ENCODE data around the gene TNFAIP8L3. TPM values are rescaled to one million over a fixed set of nuclear protein-coding genes. Genes with fewer than 3 reads are reported as not detected.

TNFAIP8L3 gene
- total RNA-seq, 4 donors from 2014 or later = 13.4 to 26.4 (median 15.6) TPM

DNA sequence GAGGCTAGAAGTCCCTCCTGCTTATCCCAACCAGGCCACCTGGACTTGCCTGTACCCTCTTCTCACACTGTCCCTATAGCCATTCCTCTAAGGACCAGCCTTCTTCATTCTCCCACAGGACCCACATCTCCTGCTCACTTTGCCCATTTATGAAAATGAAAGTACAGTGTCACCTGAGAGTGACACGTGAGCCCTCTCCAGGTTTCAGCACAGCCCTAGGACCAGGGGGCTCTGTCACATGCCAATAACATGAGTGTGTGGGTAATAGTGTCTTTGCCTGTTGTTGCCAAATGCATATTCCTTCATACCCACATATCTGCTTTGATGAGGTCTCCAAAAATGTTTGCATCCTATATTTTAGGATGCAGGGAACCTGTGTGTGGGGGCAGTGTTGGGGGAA is 42.3 kb upstream of the TNFAIP8L3 start:
- H3K27me3 ChIP-seq = no peaks in the 10 kb centered on the region
- H3K9me3 ChIP-seq = no peaks in the 10 kb centered on the region
- WGBS = 93% methylated on average over 1 of the region's 1 CpG
- no peaks in the 10 kb centered on the region for H3K36me3 ChIP-seq
- H3K4me3 ChIP-seq = no peak overlapping the region
- DNase-seq (ENCODE audit: extremely low spot score) = no peak
- H3K27ac ChIP-seq (replicated peaks in 1 of 4) = no peak overlapping the region
- H3K4me1 ChIP-seq = peaks cover 4 to 15% (median 14%) of the 10 kb centered on the region in 4 donors
- intact Hi-C loops (cut with DNase I) = no loop called here
- TF ChIP-seq EP300 (IDR thresholded peaks at IDR 0.05) = no peak
- no peak for TF ChIP-seq POLR2A (IDR thresholded peaks at IDR 0.05; ENCODE audit: low read depth)
- TF ChIP-seq, protein P1, sequence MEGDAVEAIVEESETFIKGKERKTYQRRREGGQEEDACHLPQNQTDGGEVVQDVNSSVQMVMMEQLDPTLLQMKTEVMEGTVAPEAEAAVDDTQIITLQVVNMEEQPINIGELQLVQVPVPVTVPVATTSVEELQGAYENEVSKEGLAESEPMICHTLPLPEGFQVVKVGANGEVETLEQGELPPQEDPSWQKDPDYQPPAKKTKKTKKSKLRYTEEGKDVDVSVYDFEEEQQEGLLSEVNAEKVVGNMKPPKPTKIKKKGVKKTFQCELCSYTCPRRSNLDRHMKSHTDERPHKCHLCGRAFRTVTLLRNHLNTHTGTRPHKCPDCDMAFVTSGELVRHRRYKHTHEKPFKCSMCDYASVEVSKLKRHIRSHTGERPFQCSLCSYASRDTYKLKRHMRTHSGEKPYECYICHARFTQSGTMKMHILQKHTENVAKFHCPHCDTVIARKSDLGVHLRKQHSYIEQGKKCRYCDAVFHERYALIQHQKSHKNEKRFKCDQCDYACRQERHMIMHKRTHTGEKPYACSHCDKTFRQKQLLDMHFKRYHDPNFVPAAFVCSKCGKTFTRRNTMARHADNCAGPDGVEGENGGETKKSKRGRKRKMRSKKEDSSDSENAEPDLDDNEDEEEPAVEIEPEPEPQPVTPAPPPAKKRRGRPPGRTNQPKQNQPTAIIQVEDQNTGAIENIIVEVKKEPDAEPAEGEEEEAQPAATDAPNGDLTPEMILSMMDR (IDR thresholded peaks at IDR 0.05) = no peak
- TF ChIP-seq POLR2AphosphoS5 (IDR thresholded peaks at IDR 0.05) = no peak

- WGBS = 100% methylated on average over 2 of the region's 2 CpGs
- Histone ChIP-seq H3K27me3 (no peaks in the 10 kb centered on the region), H3K4me1 (peaks cover 4 to 15% (median 14%) of the 10 kb centered on the region in 4 donors), H3K9me3 (no peaks in the 10 kb centered on the region), H3K4me3 (no peak overlapping the region), H3K36me3 (no peaks in the 10 kb centered on the region), H3K27ac (replicated peaks in 1 of 4) (no peak overlapping the region)
- no peak for DNase-seq (ENCODE audit: extremely low spot score)
- intact Hi-C loops (cut with DNase I) = no loop called here
- TF ChIP-seq POLR2A (IDR thresholded peaks at IDR 0.05; ENCODE audit: low read depth) = no peak
- TF ChIP-seq EP300 (IDR thresholded peaks at IDR 0.05) = no peak
- TF ChIP-seq, protein P1 (IDR thresholded peaks at IDR 0.05) = no peak
- no peak for TF ChIP-seq POLR2AphosphoS5 (IDR thresholded peaks at IDR 0.05)
These were observed 40.6 kb upstream of the TNFAIP8L3 start for GRCh38 chr15:51135276-51135675.

DNA sequence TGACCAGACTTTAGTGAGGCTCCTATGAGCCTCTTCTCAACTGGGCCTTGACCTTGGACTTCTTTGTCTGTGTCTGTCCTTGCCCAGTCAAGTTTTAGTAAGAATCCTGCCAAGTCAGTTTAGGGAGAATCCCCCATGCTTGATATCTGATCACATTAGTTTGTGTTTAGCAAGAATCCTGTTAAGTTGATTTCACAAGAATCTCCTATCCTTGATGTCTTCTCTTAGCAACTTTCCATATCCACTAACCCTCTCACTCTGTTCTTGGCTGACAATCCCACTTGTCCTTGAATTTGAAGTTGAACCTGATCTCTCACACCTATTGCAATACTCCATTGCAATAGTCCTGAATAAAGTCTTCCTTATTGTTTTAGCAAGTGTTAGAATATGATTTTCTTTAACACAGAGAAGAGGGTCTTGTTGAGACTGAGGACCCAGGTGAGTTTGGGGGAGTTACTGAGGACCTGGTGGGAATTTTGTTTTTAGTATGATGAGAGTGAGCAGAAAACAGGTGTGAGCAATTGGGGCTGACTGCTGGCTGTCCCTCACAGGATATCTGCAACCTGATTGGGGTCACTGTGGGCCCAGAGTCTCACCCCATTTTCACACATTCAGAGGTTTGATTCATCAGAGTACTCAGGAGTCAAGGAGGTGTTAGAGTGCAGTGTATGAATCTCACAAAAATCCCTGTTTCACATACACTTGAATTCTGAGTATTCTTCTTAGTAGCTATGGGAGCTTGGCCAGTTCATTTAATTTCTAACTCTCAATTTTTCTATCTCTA is 39.9 kb upstream of the TNFAIP8L3 start:
- H3K4me3 ChIP-seq = no peak overlapping the region
- intact Hi-C loops (cut with DNase I) = no loop called here
- no peaks in the 10 kb centered on the region for H3K9me3 ChIP-seq
- H3K36me3 ChIP-seq = no peaks in the 10 kb centered on the region
- no peak overlapping the region for H3K27ac ChIP-seq (replicated peaks in 1 of 4)
- no peaks in the 10 kb centered on the region for H3K27me3 ChIP-seq
- H3K4me1 ChIP-seq = peaks cover 4 to 15% (median 14%) of the 10 kb centered on the region in 4 donors
- DNase-seq (ENCODE audit: extremely low spot score) = no peak
- TF ChIP-seq EP300 (IDR thresholded peaks at IDR 0.05) (no peak), POLR2A (IDR thresholded peaks at IDR 0.05; ENCODE audit: low read depth) (no peak), POLR2AphosphoS5 (IDR thresholded peaks at IDR 0.05) (no peak)
- TF ChIP-seq, protein P1 (IDR thresholded peaks at IDR 0.05) = no peak

DNA sequence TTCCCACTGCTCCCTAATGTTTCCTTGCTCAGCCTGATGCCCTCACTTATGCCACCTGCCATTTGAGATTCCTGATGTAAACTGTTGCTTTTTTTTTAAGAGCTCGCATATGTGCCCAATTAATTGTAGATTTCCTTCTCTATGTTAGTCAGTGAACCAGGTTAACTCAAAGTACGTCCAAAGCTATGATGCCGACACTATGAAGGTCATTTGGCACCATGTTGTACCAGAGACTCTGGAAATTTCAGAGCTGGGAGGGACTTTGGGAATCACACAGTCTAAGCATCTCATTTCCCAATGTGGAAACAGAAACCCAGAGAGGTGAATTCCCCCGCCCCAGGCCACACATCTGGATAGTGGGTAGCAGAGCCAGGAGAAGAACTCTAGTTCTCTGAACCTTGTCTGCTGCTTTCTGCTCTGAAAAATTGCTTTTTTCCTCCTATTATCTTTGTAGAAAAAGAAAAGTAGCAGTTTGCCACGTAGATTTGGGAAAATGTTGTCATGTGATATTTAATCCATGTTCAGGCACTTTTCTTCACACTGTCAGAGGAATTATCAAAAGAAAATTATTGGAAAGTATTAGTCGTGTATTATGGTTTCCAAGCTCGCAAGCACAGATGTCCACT is 38.5 kb upstream of the TNFAIP8L3 start:
- H3K27ac ChIP-seq (replicated peaks in 1 of 4) = peak overlapping the region in 3 of 4 donors; percentile 9 to 62 (median 42)
- no peaks in the 10 kb centered on the region for H3K9me3 ChIP-seq
- H3K27me3 ChIP-seq = no peaks in the 10 kb centered on the region
- 63% methylated on average over 7 of the region's 7 CpGs for WGBS
- H3K36me3 ChIP-seq = no peaks in the 10 kb centered on the region
- intact Hi-C loops (cut with DNase I) = no loop called here
- TF ChIP-seq POLR2AphosphoS5 (IDR thresholded peaks at IDR 0.05) (no peak), EP300 (IDR thresholded peaks at IDR 0.05) (no peak), POLR2A (IDR thresholded peaks at IDR 0.05; ENCODE audit: low read depth) (no peak)
- TF ChIP-seq, protein P1 (IDR thresholded peaks at IDR 0.05) = no peak
- no peak for DNase-seq (ENCODE audit: extremely low spot score)
- no peak overlapping the region for H3K4me3 ChIP-seq
- peaks cover 4 to 15% (median 14%) of the 10 kb centered on the region in 4 donors for H3K4me1 ChIP-seq
